Measurements from ENCODE around the gene PLCXD3.

PLCXD3 gene

DNA sequence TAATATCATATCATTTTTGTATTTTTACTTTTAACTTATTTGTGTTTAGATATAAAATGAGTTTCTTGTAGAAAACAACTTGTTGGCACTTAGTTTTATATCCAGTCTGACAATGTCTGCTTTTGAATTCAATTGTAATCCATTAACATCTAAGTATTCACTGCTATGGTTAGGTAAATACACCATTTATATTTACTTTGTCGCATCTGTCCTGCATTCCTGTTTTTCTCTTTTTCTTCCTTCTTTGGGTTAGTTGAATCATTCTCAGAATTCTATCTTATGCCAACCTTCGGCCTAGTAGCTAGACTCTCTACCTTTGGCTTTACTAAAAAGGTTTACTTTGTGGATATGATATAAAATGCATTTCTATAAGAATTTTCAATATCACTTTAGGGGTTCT lies 107.6 kb downstream of the PLCXD3 start:
- Histone ChIP-seq H3K4me1 (no peaks in the 10 kb centered on the region), H3K27me3 (no peaks in the 10 kb centered on the region), H3K4me3 (ENCODE audit: low read depth, low read length) (no peak overlapping the region), H3K36me3 (no peaks in the 10 kb centered on the region), H3K9me3 (no peaks in the 10 kb centered on the region)
- TF ChIP-seq, protein P1, sequence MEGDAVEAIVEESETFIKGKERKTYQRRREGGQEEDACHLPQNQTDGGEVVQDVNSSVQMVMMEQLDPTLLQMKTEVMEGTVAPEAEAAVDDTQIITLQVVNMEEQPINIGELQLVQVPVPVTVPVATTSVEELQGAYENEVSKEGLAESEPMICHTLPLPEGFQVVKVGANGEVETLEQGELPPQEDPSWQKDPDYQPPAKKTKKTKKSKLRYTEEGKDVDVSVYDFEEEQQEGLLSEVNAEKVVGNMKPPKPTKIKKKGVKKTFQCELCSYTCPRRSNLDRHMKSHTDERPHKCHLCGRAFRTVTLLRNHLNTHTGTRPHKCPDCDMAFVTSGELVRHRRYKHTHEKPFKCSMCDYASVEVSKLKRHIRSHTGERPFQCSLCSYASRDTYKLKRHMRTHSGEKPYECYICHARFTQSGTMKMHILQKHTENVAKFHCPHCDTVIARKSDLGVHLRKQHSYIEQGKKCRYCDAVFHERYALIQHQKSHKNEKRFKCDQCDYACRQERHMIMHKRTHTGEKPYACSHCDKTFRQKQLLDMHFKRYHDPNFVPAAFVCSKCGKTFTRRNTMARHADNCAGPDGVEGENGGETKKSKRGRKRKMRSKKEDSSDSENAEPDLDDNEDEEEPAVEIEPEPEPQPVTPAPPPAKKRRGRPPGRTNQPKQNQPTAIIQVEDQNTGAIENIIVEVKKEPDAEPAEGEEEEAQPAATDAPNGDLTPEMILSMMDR (IDR thresholded peaks at IDR 0.05; ENCODE audit: low read depth, low read length), result no peak
- DNase-seq, result no peak

DNA sequence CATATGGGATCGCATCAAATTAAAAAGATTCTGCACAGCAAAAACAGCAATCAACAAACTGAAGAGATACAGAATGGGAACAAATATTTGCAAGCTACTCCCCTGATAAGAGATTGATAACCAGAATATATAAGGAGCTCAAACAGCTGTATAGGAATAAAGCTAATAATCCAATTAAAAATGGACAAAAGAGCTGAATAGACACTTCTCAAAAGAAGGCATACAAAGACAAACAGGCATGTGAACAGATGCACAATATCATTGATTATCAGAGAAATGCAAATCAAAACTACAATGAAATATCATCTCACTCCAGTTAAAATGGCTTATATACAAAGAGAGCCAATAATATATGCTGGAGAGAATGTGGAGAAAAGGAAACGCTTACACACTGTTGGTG lies 110.6 kb downstream of the PLCXD3 start:
- no peaks in the 10 kb centered on the region for H3K36me3 ChIP-seq
- H3K4me3 ChIP-seq (ENCODE audit: low read depth, low read length), result no peak overlapping the region
- no peaks in the 10 kb centered on the region for H3K27me3 ChIP-seq
- TF ChIP-seq, protein P1 (IDR thresholded peaks at IDR 0.05; ENCODE audit: low read depth, low read length), result no peak
- H3K9me3 ChIP-seq, result no peaks in the 10 kb centered on the region
- H3K4me1 ChIP-seq, result no peaks in the 10 kb centered on the region
- no peak for DNase-seq

DNA sequence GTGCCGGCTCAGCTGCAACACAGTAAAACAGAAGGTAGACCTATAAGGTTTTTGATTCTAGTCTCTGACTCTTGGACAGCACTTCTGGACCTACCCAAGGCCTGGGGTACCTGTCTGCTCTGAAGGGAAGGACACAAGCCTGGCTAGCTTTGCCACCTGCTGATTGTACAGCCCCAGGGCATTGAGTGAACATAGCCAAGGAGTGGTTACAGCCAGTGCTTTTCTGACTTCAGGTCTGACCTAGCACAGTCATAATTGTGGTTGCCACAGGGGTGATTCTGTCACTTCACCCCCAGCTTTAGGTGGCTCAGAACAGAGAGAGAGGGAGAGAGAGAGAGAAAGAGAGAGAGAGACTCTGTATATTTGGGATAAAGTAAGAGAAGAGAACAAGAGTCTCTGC lies 118.4 kb downstream of the PLCXD3 start:
- no peaks in the 10 kb centered on the region for H3K27me3 ChIP-seq
- no peak overlapping the region for H3K4me3 ChIP-seq (ENCODE audit: low read depth, low read length)
- DNase-seq, result no peak
- H3K4me1 ChIP-seq, result no peaks in the 10 kb centered on the region
- no peaks in the 10 kb centered on the region for H3K36me3 ChIP-seq
- TF ChIP-seq, protein P1 (IDR thresholded peaks at IDR 0.05; ENCODE audit: low read depth, low read length), result no peak
- no peaks in the 10 kb centered on the region for H3K9me3 ChIP-seq

DNA sequence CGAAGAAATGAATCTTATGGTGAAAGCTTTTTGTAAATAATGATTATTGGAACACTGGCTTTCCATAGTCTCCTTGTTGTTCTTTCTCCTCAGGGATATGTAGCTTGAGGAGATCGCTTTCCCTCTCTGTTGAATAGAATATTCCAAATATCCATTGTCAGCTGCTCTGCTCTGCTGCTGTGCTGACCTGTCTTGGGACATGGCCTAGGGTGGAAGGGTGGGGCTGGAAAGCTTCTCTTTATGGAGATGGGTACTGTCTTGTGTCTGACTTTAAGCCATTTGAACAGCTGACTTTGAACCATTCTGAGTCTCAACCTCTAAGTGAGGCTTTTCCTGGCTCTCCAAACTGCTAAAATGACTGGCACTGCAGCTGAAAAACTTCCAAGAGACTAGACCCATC lies 135.8 kb downstream of the PLCXD3 start:
- H3K9me3 ChIP-seq, result no peaks in the 10 kb centered on the region
- DNase-seq, result no peak
- TF ChIP-seq, protein P1 (IDR thresholded peaks at IDR 0.05; ENCODE audit: low read depth, low read length), result no peak

DNA sequence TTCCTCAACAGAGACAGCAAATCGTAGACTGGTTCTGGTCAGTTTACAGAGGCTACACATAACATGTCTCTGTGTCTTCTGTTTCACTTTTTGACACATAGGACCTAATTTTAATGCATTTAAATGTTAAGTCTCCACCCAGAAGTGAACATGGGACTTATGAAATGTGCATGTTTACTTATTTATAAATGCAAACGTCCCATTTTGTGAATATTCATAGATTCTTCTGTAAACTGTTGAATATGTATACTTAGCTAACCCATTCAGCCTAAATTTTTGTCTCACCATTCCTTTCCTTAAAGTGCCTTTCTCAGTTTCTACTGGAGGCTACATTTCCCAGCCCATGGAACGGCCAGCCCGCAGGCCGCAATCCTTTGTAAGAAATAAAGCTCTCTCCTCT lies 137.2 kb downstream of the PLCXD3 start:
- Histone ChIP-seq H3K9me3 (no peaks in the 10 kb centered on the region), H3K27me3 (no peaks in the 10 kb centered on the region), H3K36me3 (no peaks in the 10 kb centered on the region), H3K4me1 (peaks cover 4% of the 10 kb centered on the region), H3K4me3 (ENCODE audit: low read depth, low read length) (no peak overlapping the region)
- DNase-seq, result no peak
- TF ChIP-seq, protein P1 (IDR thresholded peaks at IDR 0.05; ENCODE audit: low read depth, low read length), result no peak

More for the DNA sequence above, 135.8 kb downstream of the PLCXD3 start:
- no peaks in the 10 kb centered on the region for H3K36me3 ChIP-seq
- peaks cover 4% of the 10 kb centered on the region for H3K4me1 ChIP-seq
- H3K27me3 ChIP-seq, result no peaks in the 10 kb centered on the region
- no peak overlapping the region for H3K4me3 ChIP-seq (ENCODE audit: low read depth, low read length)

DNA sequence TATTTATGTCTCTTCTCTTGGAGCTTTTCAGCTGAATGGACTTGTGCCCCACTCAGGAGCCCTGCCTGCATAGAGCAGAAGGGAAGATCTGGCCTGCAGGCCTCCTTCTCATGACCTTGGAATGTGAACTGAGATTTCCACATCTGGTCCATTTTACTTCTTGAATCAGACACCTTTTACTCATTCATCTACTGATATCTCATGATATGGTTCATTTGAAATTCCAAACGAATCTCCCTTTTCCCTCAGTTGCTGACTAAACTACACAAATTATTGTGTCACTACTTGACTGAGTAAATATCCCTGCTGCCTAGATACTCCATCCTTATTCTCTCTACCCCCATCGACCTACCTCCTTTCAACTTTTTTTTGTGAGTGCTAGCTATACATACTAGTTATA lies 138.7 kb downstream of the PLCXD3 start:
- no peak for DNase-seq
- Histone ChIP-seq H3K36me3 (no peaks in the 10 kb centered on the region), H3K27me3 (no peaks in the 10 kb centered on the region), H3K9me3 (no peaks in the 10 kb centered on the region), H3K4me1 (peaks cover 4% of the 10 kb centered on the region), H3K4me3 (ENCODE audit: low read depth, low read length) (no peak overlapping the region)
- TF ChIP-seq, protein P1 (IDR thresholded peaks at IDR 0.05; ENCODE audit: low read depth, low read length), result no peak
